Stimulated activated CD8-positive, alpha-beta memory T cell treated with anti-CD3 and anti-CD28 coated beads, Interleukin-7, amount 100 ng/mL, for 24 hours (primary cell): Measurements from ENCODE around the gene GUCA2A.

Experiments
- DNase-seq: peaks from one replicate; pipeline ENCODE4 v3.0.0-alpha.2; 2020; ENCODE audit warnings: low read depth

The GUCA2A gene

GRCh38 chr1:42176902-42177519, 12.5 kb upstream of the GUCA2A start:
- DNase-seq: no peak

GRCh38 chr1:42175314-42176054, 10.9 kb upstream of the GUCA2A start:
- no peak for DNase-seq

GRCh38 chr1:42173961-42174735, 9.6 kb upstream of the GUCA2A start:
- DNase-seq: no peak

GRCh38 chr1:42173155-42173933, 8.8 kb upstream of the GUCA2A start:
- DNase-seq: peak; percentile 54

- no peak for DNase-seq
Measured at GRCh38 chr1:42172381-42173133, 8.0 kb upstream of the GUCA2A start.

GRCh38 chr1:42171679-42172266, 7.2 kb upstream of the GUCA2A start:
- no peak for DNase-seq

- no peak for DNase-seq
Measured at GRCh38 chr1:42170779-42171621, 6.5 kb upstream of the GUCA2A start.

- no peak for DNase-seq
Measured at GRCh38 chr1:42168763-42169162, 4.2 kb upstream of the GUCA2A start.

GRCh38 chr1:42168391-42168670, 3.8 kb upstream of the GUCA2A start:
- DNase-seq: no peak

GRCh38 chr1:42167611-42168390, 3.3 kb upstream of the GUCA2A start:
- no peak for DNase-seq

- DNase-seq: no peak
Measured at GRCh38 chr1:42165511-42166210, 1.1 kb upstream of the GUCA2A start.

GRCh38 chr1:42163536-42164503, 725 bp downstream of the GUCA2A start:
- DNase-seq: no peak

- no peak for DNase-seq
Measured at GRCh38 chr1:42163114-42163513, 1.4 kb downstream of the GUCA2A start.

- no peak for DNase-seq
Measured at GRCh38 chr1:42162181-42162580, 2.4 kb downstream of the GUCA2A start.

- no peak for DNase-seq
Measured at GRCh38 chr1:42158189-42158588, 6.4 kb downstream of the GUCA2A start.

- no peak for DNase-seq
Measured at GRCh38 chr1:42157667-42158066, 6.9 kb downstream of the GUCA2A start.

GRCh38 chr1:42155362-42155761, 9.2 kb downstream of the GUCA2A start:
- no peak for DNase-seq

GRCh38 chr1:42154685-42155084, 9.9 kb downstream of the GUCA2A start:
- DNase-seq: no peak
